OCI-LY7 (cell line): Measurements from ENCODE around the gene APOBEC3C. TPM values are rescaled to one million over a fixed set of nuclear protein-coding genes. Genes with fewer than 3 reads are reported as not detected.

ENCODE experiments used
- BruUV-seq: library from RNA; stranded (reverse); fragments of 400-500 nt; replicated peaks from 2 replicates; lab custom pipeline; 2021; lab: Mats Ljungman, UMichigan
- CTCF ChIA-PET: fragments of 300-600 bp; sonication (Branson Sonifier 250); formaldehyde crosslinking; loops from one replicate; lab custom pipeline; 2022; ENCODE audit warnings: antibody characterized with exemption; ENCODE audit not compliant: unreplicated experiment; lab: Charles Lee
- POLR2A ChIA-PET: fragments of 300-600 bp; sonication (Branson Sonifier 250); formaldehyde crosslinking; loops from one replicate; lab custom pipeline; 2022; ENCODE audit warnings: antibody characterized with exemption; lab: Charles Lee
- DNase-seq: peaks from one replicate; pipeline ENCODE4 v3.0.0-alpha.2; 2015; ENCODE audit warnings: low spot score
- H2AFZ ChIP-seq: fragments of 200-600 bp; sonication (generic), shearing (Covaris generic); 2 replicates; pipeline ENCODE4 v1.6.1; 2014; ENCODE audit warnings: mild to moderate bottlenecking, antibody characterized with exemption, low read length, moderate library complexity
- H3K27ac ChIP-seq: fragments of 200-600 bp; sonication (generic); 2 replicates; pipeline ENCODE4 v1.5.1; 2014; ENCODE audit warnings: mixed run types, low read depth, mild to moderate bottlenecking, moderate library complexity, low read length, inconsistent platforms; ENCODE audit not compliant: poor library complexity, severe bottlenecking
- H3K36me3 ChIP-seq: fragments of 200-600 bp; sonication (generic); 2 replicates; pipeline ENCODE4 v1.6.1; 2014; ENCODE audit warnings: mild to moderate bottlenecking, antibody characterized with exemption, low read length, moderate library complexity, mixed read lengths; ENCODE audit not compliant: insufficient read depth
- H3K4me1 ChIP-seq: fragments of 200-600 bp; sonication (generic); 2 replicates; pipeline ENCODE4 v1.5.1; 2014; ENCODE audit warnings: mild to moderate bottlenecking, low read length; ENCODE audit not compliant: insufficient read depth, poor library complexity, severe bottlenecking
- H3K4me2 ChIP-seq: fragments of 200-600 bp; sonication (generic); 2 replicates; pipeline ENCODE4 v1.6.1; 2014; ENCODE audit warnings: mild to moderate bottlenecking, low read length
- H3K4me3 ChIP-seq: fragments of 200-600 bp; sonication (generic); 2 replicates; pipeline ENCODE4 v1.5.1; 2014; ENCODE audit warnings: mild to moderate bottlenecking, low read depth, low read length; ENCODE audit not compliant: poor library complexity, severe bottlenecking
- H3K79me2 ChIP-seq: fragments of 200-600 bp; sonication (generic); 2 replicates; pipeline ENCODE4 v1.6.1; 2016; ENCODE audit warnings: low read depth, mild to moderate bottlenecking, low read length, moderate library complexity, mixed read lengths; ENCODE audit not compliant: insufficient read depth
- H3K9me2 ChIP-seq: fragments of 200-600 bp; sonication (generic); 2 replicates; pipeline ENCODE4 v1.6.1; 2016; ENCODE audit warnings: mild to moderate bottlenecking, low read length, mixed read lengths; ENCODE audit not compliant: insufficient read depth
- H3K9me3 ChIP-seq: fragments of 200-600 bp; sonication (generic); 2 replicates; pipeline ENCODE4 v1.6.1; 2014; ENCODE audit warnings: mild to moderate bottlenecking, mixed run types, low read length, mixed read lengths
- H4K20me1 ChIP-seq: fragments of 200-600 bp; sonication (generic); 2 replicates; pipeline ENCODE4 v1.6.1; 2014; ENCODE audit warnings: mild to moderate bottlenecking, antibody characterized with exemption, low read length, moderate library complexity, mixed read lengths; ENCODE audit not compliant: insufficient read depth
- CTCF ChIP-seq: fragments of 200-600 bp; sonication (generic); conservative IDR thresholded peaks from 2 replicates; pipeline ENCODE4 v1.5.1; 2014; ENCODE audit warnings: mild to moderate bottlenecking, antibody characterized with exemption, low read length, moderate library complexity, mixed read lengths
- EZH2phosphoT487 ChIP-seq: fragments of 200-600 bp; sonication (generic); IDR thresholded peaks from 2 replicates; pipeline ENCODE4 v1.6.1; 2018; ENCODE audit warnings: low read depth, borderline replicate concordance, mild to moderate bottlenecking, mixed run types, antibody characterized with exemption, low read length, moderate library complexity, mixed read lengths
- intact Hi-C: fragments of 100-400 bp; cut with micrococcal nuclease; formaldehyde crosslinking; loops from one replicate; pipeline ENCODE4 v1.10.0; 2022; ENCODE audit not compliant: unreplicated experiment
- total RNA-seq, 2 experiments: library from RNA; depleted of rRNA in 1 of 2; stranded (reverse); fragments of >200 nt in 1 of 2; shearing (Covaris generic) in 1 of 2; gene quantifications; 2 replicates each; pipeline ENCODE4 v1.2.3, GENCODE V29; 2014 to 2022

Gene APOBEC3C
- total RNA-seq, 2 experiments from 2014 or later, result 4.3 to 74.0 TPM

- no peak for TF ChIP-seq EZH2phosphoT487
- no peak for TF ChIP-seq CTCF
- H3K9me2 ChIP-seq, result no peaks in the 10 kb centered on the region
- peaks cover 13% of the 10 kb centered on the region; the same call in 1 of the 2 replicates for H3K79me2 ChIP-seq
- intact Hi-C loops, result no loop called here
- no peak for DNase-seq
- H3K9me3 ChIP-seq, result no peaks in the 10 kb centered on the region
- CTCF ChIA-PET, result no interaction called here
- no peak overlapping the region for H2AFZ ChIP-seq
- no peak overlapping the region for H3K4me3 ChIP-seq
- H3K4me2 ChIP-seq, result no peak overlapping the region
- peaks cover 37% of the 10 kb centered on the region for H3K4me1 ChIP-seq
- no peak overlapping the region for H3K27ac ChIP-seq
- no TSS peak for BruUV-seq
- peaks cover 23% of the 10 kb centered on the region for H3K36me3 ChIP-seq
- no peaks in the 10 kb centered on the region for H4K20me1 ChIP-seq
- POLR2A ChIA-PET, result no interaction called here
These were observed 12.6 kb downstream of the APOBEC3C start for GRCh38 chr22:39026509-39027150.

GRCh38 chr22:39027717-39028116 lies 13.7 kb downstream of the APOBEC3C start:
- Histone ChIP-seq H3K79me2 (peaks cover 2% of the 10 kb centered on the region; the same call in 1 of the 2 replicates), H4K20me1 (no peaks in the 10 kb centered on the region), H3K4me3 (no peak overlapping the region), H3K4me2 (no peak overlapping the region), H2AFZ (no peak overlapping the region), H3K9me3 (no peaks in the 10 kb centered on the region), H3K36me3 (peaks cover 23% of the 10 kb centered on the region), H3K27ac (no peak overlapping the region), H3K9me2 (no peaks in the 10 kb centered on the region), H3K4me1 (peaks cover 29% of the 10 kb centered on the region)
- no peak for DNase-seq
- no TSS peak for BruUV-seq
- intact Hi-C loops, result no loop called here
- ChIA-PET POLR2A (interaction anchor here (0.6 kb wide), 1 partner anchor 346 kb away, joined by 4 read pairs; the partner anchor contains the start of gene TOMM22), CTCF (no interaction called here)
- no peak for TF ChIP-seq EZH2phosphoT487
- TF ChIP-seq CTCF, result no peak

- Histone ChIP-seq H3K4me3 (no peak overlapping the region), H3K4me2 (no peak overlapping the region), H3K4me1 (peaks cover 24% of the 10 kb centered on the region), H3K9me3 (no peaks in the 10 kb centered on the region), H3K36me3 (peaks cover 28% of the 10 kb centered on the region), H3K27ac (no peak overlapping the region), H4K20me1 (no peaks in the 10 kb centered on the region), H3K79me2 (no peaks in the 10 kb centered on the region), H3K9me2 (no peaks in the 10 kb centered on the region), H2AFZ (no peak overlapping the region)
- BruUV-seq, result no TSS peak
- POLR2A ChIA-PET, result interaction anchor here (0.6 kb wide), 1 partner anchor 347 kb away, joined by 4 read pairs; the partner anchor contains the start of gene TOMM22
- no peak for DNase-seq
- intact Hi-C loops, result no loop called here
- CTCF ChIA-PET, result no interaction called here
- TF ChIP-seq EZH2phosphoT487 (no peak), CTCF (no peak)
These were observed 14.2 kb downstream of the APOBEC3C start for GRCh38 chr22:39028281-39028680.
